Right ventricle myocardium superior (tissue), 1 donor: Measurements from ENCODE around the gene PHLDB1. TPM values are rescaled to one million over a fixed set of nuclear protein-coding genes. Genes with fewer than 3 reads are reported as not detected.

Source experiments
- ATAC-seq: fragments of 200-7000 bp; cut with Tn5 transposase; one replicate; pipeline ENCODE4 v1.9.1; 2020; ENCODE audit warnings: mild to moderate bottlenecking; ENCODE audit not compliant: poor library complexity
- DNase-seq: peaks from one replicate; pipeline ENCODE4 v3.0.0-alpha.2; 2020
- intact Hi-C: fragments of 100-400 bp; cut with DNase I; formaldehyde crosslinking; loops from one replicate; pipeline ENCODE4 v1.11.2; 2022
- total RNA-seq: library from RNA; stranded (reverse); fragmentation: NEBNext Ultra II Directional; extraction: Animal tissue kit (Norgen Biotek cat#: 25700); gene quantifications from one replicate; pipeline ENCODE4 v1.2.1, GENCODE V29; 2021
- donor health status: DM: no; HTN: yes; CAD: no; lungs with severe emphysema.

The PHLDB1 gene
- total RNA-seq, 1 donor from 2014 or later: 102 TPM

DNA sequence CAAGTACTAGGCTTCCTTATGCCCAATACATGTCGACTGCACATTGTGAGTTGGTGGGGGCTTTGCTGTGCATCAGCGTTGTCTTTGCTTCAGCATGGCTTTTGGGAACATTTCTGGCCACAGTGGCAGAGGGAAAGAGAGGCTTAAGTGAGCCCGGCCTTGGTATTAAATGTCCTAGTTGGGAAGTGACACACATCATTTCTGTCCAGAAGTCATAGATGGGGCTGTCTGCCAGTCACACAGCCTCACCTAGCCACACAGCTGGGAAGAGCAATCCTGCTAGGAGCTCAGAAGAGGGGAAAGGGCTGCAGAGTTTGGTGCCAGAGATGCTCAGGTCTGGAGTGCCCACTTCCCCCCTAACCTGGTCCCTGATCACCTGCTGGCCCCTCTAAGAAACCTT lies 44.4 kb downstream of the PHLDB1 start:
- no peak for DNase-seq
- no peak for ATAC-seq
- intact Hi-C loops: no loop called here

DNA sequence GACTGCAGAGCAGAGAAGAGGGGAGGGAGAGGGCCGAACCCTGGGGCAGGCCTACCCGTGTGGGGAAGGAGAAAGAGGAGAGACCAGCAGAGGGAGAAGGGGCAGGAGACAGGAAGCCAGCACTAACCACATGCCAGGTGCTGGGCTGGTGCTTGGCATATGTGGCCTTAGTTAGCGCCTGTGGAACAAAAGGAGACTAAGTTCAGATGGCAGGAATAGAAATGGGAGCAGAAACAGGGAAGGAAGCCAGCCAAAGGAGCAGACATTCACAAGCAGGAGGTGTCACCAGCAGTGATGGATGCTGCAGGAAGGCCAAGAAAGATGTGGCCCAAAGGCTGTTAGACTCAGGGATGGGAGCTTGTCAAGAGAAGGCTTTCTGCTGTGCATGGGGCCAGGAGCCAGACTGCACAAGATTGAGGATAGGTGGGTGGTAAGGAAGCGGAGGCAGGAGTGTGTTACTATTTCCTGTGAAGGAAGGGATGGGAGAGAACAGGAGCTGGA lies 45.3 kb downstream of the PHLDB1 start:
- intact Hi-C loops: no loop called here
- DNase-seq (no peak), ATAC-seq (no peak)

DNA sequence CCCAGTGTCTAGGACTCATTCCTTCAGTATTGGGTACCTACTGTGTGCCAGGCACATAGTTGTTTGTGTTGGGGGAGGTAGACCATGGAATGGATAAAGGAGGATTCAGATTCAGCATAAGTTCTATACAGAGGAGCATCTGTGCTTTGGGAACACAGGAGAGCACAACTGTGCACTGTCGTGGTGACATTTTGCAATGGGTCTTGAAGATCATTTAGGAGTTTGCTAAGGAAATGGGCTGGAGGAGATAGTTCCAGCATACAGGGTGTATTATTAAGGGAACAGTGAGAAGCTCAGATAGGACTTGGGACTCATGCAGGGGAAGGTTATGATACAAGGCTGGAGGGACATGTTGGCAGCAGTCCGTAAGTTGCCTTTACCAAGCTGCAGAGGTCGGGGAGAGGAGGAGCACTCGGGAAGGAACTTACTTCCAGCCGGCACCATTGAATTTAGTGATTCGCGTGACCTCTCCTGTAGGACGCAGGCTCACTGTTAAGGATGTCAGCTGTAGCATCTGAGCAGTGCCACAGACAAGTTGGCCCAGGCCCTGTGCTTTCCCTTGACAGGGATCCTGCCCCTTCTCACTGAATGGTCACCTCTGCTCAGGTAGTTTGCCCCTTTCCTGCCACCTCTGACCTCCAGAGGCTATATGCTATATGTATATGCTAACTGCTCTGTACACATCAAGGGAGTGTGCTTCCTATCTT lies 46.4 kb downstream of the PHLDB1 start:
- DNase-seq: no peak
- intact Hi-C loops: no loop called here
- ATAC-seq: no peak

DNA sequence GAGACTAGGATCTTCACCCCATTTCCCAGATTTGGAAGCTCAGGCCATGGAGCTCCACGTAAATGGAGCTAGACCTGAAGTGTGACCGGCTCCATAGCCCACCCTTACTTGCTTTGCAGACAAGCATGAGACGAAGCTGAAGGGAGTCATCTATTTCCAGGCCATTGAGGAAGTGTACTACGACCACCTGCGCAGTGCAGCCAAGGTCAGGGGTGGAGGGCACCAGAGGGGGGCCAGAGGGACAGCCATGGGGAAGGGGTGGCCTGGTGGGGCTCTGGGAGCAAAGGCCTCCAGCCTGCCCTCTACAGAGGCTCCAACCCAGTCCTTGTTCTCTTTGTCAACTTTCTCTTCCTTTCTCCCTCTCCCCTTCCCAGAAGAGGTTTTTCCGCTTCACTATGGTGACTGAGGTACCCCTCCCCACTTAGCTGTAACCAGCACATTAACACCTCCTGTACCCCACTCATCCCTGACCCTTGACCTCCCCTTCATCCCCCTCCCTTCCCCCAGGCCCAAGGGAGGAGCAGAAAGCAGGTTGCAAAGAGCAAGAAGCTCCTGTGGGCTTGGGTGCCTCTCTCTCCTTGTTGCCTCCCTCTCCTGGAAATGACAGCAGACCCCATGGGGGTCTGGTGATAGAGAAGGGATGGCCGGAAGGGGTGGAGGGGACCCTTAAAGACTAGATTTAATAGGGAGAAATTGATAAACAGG lies 48.2 kb downstream of the PHLDB1 start:
- intact Hi-C loops: loop anchor here (5.0 kb wide), 1 partner anchor 43 kb away; no protein-coding TSS in a partner anchor
- DNase-seq (no peak), ATAC-seq (no peak)

DNA sequence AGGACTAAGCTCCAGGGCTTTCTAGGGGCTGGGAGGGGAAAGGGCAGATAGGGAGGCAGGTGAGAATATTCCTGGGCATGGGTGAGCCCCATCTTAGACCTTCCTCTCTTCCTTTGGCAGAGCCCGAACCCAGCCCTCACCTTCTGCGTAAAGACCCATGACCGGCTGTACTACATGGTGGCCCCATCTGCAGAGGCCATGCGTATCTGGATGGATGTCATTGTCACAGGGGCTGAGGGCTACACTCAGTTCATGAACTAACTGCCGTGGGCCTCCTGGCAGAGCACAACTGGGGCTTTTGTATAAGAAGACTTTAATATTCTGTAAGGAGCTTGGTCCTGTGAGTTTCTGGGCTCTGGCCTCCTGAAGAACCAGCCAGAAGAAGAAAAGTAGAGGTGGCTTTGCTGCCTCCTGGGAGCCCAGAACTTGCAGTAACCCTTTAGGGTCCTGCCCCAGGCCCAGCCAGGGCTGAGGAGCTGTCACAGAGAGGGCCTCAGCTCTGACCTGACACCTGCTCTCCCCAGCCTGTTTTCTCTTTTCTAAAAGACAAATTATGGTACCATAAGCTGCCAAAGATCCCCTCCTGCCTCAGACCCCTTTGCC lies 49.2 kb downstream of the PHLDB1 start:
- no peak for ATAC-seq
- no peak for DNase-seq
- intact Hi-C loops: loop anchor here (5.0 kb wide), 1 partner anchor 44 kb away; no protein-coding TSS in a partner anchor

DNA sequence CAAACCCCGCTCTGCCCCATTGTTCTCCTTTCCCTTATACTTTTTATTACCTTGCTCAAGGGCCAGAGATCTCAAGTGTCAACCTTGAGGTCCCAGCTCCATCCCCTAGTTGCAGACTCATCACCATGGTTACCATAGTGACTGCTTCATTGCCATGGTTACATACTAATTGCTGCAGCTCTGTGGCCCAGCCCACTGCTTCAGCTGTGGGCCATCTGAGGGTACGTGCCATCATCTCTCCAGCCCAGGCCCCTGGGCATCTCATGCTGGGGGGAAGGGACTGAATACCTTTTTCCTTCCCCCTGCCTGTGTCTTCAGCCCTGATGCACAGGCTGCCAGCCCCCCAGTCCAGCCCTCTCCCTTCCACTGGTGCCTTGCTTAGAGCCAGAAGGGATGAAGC lies 49.8 kb downstream of the PHLDB1 start:
- intact Hi-C loops: loop anchor here (5.0 kb wide), 1 partner anchor 45 kb away; no protein-coding TSS in a partner anchor
- no peak for DNase-seq
- ATAC-seq: no peak

DNA sequence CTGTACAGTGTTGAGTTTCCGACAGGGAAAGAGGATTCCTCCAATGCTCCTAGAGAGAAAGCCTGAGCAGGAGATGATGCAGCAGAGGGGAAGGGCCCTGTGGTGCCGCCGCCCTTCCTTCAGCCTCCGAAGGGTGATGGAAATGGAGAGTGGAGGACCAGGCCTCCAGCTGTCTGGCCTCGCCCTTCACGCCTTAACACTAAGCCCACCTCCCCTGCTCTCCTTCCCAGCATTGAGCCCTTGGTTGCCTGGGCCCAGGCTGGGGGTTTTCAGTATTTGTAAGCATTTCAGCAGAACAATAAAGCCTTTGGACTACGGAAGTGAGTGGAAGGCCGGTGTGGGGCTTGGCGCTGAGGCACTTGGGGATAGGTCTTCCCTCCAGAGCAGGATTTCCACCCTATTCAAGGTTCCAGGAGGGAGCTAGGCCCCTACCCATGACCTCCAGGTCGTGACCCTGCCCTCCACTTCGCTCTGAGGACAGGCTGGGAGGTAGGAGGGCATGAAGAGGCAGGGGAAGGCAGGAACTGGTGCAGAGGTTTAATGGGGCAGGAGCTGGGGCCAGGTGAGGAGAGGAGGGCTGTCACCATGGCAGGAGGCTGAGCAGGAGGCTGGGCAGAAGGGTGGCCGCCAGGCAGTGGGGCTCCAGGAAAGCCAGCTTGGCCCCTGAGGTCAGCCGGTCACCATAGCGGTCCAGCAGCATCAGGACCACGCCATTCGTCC lies 50.5 kb downstream of the PHLDB1 start:
- no peak for ATAC-seq
- intact Hi-C loops: loop anchor here (5.0 kb wide), 1 partner anchor 46 kb away; no protein-coding TSS in a partner anchor

DNA sequence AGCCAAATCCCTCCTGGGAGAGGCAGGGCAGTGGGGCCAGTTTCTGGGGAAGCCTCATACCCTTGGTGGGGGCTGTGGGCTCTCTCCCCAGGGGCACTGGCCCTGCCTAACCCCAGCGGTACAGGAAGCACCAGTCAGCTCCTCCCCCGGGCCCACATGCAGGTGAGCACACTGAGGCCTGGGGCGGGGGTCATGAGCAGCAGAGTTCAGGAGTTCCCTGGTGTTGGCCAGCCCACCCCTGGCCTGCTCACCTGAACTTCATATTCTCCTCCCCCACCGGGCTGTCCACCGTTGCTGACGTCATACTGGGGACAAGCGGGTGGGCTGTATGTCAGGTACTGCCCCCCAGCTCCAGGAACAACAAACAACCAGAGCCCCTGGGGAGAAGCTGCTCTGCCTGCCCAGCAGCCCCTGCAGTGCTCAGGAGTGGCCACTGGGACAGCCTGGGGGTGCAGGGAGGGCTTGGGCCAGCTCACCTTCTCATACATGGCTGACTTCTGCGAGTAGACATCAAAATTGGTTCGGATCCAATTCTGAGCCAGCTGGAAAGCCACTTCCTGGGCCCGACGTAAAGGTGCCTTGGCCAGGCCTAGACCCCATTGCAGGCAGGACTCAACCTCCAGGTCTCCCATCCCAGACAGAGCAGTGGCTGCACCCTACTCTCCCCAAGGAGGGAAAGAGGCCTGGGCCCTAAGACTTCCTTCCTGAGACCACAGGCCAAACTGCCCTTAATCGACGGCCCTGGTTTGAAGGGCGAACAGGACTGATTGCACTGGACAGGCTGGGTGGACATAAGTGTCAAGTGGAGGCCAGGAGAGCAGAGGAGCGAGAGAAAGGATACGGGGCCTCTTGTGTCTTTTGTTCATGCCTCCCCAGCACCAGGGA lies 51.3 kb downstream of the PHLDB1 start:
- DNase-seq (peak; percentile 48), ATAC-seq (peak; percentile 16)
- intact Hi-C loops: loop anchor here (5.0 kb wide), 1 partner anchor 46 kb away; no protein-coding TSS in a partner anchor

More for the DNA sequence above, 50.5 kb downstream of the PHLDB1 start:
- DNase-seq: no peak

DNA sequence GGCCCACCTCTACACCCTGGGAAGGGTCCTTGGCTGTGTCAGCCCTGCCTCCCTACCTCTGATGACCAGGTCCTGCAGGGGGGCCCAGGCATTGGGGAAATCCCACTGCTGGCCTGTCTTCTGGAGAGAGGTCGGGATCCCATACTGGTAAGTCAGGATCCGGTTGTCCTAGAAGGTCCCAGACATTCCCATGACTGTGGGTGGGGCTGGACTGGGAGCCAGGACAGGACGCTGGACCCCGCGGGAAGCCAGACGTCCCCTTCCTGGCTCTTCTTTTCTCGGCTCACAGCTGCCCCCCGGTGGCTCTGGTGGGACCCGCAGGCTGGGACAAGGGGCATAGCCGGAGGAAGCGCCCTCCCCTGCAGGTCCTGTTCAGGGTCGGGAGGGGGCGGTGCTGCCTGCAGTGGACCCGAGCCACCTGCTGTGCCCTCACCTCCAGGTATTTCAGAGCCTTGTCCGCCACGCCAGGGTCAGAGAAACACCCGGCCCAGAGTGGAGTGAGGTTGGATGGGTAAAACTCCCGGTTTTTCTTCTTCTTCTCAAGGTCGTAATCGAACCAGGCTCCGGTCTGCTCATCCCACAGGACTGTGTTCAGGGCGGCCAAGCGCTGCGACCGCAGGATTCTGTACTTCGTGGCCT lies 52.0 kb downstream of the PHLDB1 start:
- ATAC-seq (peak; percentile 84), DNase-seq (peak; percentile 95)
- intact Hi-C loops: loop anchor here (5.0 kb wide), 1 partner anchor 47 kb away; no protein-coding TSS in a partner anchor

DNA sequence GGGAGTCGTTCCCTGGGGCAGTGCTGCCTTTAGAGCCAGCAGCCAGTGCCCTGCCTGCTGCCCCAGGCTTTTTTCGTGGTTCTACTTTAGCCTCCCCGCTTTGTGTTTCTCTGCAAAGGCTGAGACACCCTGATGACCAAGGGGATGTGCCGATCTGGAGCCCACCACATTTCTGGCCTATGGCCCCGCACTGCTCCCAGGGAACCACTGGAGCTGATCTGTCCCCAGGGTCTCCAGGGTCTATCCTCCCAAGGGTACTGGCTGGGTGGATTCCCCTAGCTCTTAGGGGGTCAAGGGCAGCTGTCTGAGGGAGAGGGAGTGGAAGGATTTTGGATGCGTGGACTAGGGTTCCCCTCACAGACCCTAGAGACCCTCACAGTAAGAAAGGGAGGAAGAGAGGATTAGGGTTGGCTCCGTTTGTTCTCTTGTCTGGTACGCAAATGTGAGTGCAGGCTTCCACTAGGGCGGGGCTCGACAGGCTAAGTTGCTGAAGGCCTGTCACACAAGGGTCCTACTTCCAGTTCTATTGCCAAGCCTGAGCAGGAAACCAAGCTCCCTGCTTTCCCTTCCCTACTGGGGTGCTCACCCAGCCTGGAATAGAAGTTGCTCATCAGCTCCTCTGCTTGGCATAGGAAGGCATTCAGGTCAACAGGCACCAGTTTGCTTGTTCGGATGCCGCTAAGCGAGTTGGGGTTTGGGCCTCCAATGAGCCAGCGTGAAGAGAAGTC lies 52.7 kb downstream of the PHLDB1 start:
- DNase-seq (peak; percentile 42), ATAC-seq (no peak)
- intact Hi-C loops: loop anchor here (5.0 kb wide), 1 partner anchor 48 kb away; no protein-coding TSS in a partner anchor

DNA sequence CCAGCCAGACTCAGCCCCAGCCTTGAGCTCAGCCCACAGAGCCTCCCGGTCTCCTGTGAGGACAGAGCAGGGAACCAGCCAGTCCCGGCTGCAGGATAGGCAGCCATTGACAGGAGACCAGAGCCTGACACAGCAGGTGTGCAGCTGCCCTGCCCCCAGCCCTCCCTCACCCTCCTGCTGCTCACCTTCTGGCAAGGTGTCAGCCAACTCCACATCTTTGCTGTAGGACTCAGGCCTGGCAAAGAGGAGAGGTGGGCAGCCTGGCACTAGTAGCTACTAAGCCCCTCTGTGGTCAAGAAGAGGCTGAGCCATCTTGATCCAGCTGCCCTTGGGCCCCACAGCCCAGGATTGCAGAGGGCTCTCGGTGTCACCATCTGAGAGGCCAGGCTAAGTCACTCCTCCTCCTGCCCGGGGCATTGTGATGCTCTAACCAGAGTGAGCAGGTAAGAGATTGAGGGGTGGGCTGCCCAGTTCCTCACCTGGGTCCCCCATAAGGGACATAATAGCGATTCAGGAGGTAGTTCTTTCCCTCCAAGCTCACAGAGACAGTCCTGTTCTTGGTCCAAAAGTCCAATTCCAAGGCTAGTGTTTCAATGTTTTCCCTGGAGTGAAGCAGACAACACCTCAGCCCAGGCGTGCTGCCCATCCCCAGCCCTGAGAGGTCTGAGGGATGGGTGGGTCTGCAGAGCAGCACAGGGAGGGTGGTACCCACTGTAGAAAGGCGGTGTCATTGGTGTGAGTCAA lies 53.4 kb downstream of the PHLDB1 start:
- intact Hi-C loops: no loop called here
- DNase-seq (peak; percentile 37), ATAC-seq (no peak)

DNA sequence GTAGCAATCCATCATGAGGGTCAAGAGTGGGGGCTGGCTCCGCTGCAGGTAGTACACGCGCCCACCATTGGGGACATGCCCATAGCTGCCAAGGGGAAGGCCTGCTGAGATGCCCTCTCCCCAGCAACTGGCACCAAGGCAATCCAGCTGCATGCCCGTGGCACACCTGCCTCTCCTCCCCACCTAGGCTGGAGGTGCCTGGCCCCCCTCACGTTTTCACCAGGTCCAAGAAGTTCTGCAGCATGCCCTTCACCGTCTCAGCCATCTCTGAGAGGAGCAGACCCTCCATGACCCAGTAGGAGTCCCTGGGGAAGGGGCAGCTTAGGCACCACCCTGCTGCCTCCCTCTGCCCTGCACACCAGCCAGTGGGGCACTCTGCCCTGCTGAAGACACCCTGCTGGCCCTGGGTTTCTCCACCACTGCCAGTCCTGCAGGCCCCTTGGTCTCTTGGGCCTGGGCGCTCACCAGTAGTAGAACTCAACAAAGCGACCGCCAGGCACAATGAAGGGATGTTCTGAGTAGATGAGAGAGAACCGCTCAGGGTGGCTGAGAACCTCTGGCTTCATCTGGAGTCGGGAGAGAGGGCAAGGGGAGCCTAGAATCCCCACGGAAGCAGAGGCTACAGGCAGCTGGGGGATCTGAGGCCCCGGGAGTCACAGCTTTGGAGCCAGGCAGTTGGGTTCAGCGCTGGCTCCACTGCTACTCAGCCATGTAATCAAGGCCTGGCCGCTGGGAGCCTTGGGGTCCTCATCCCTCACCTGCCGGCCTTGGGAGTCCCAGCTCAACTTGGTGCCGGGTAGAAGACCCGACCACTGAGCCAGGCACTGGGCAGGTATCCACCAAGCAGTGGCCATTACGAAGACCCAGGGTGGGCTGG lies 54.2 kb downstream of the PHLDB1 start:
- DNase-seq: no peak
- ATAC-seq: no peak
- intact Hi-C loops: no loop called here

DNA sequence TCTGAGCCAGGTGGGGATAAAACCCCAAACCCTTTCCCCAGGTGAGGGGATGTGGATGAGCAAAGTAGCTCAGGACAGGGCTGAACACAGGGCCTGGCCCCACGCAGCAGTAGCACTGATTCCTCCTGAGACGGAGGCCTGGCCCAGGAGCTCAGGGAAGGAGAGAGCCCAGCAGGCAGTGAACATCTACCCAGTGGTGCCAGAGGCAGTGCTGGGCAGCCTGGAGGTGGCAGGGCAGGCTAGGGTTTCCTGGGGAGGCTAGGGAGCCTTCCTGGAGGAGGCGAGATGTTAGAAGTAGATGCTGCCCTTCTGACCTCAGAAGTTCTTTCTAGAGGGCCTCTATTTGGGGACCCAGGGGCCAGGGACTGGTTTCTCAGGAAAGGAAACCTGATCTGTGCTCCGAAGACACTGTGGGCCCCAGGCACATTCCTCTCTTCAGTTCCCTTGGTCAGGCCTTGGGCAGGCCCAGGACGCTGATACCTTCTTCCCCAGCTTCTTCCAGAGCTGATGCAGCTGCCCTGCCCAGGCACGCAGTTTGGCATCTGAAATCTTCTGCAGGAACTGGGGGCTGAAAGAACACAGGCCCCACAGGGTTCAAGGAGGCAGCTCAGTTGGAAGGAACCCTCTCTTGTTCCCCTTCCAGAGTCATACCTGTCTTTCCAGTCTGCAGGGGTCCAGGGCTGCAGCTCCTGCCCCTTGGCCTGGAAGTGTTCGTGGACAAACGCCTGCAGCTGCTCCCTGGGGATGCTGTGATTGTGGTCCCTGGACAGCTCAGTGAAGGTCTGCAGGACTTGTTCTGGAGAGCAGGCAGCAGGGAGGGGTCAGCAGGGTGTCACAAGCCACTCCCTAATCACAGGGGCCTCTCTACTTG lies 55.2 kb downstream of the PHLDB1 start:
- ATAC-seq (no peak), DNase-seq (peak; percentile 40)
- intact Hi-C loops: no loop called here

DNA sequence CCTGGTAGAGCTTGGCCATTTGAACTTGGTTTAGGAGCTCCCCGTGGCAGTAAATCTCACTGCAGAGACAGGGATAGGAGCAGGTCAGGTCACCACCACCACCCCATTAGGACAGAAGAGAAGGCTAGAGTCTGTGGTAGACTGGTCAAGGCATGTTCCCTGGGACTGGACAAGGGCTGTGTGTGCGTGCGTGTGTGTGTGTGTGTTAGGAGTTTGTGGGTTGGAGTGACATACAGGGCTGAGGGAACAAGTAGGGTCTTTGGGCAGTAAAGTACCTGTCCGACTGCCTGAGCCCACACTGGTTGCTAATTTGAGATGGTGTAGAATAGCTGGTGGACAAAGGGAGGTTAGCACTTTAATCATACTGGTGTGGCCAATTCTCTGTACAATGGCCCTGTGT lies 56.0 kb downstream of the PHLDB1 start:
- ATAC-seq (no peak), DNase-seq (no peak)
- intact Hi-C loops: no loop called here
